ENCODE measurements around the gene MXD1.

The MXD1 gene

GRCh38 chr2:69977186-69977585 lies 62.3 kb downstream of the MXD1 start:
- DNase-seq (ENCODE audit: low read depth in 3 of 3) = no peak

GRCh38 chr2:69977906-69978482 lies 63.1 kb downstream of the MXD1 start:
- DNase-seq (ENCODE audit: low read depth in 3 of 3) = no peak

- no peak for DNase-seq (ENCODE audit: low read depth in 3 of 3)
Observed at GRCh38 chr2:69979902-69980807, 65.2 kb downstream of the MXD1 start.

- DNase-seq (ENCODE audit: low read depth in 3 of 3) = no peak
Observed at GRCh38 chr2:69983392-69983966, 68.6 kb downstream of the MXD1 start.

- no peak for DNase-seq (ENCODE audit: low read depth in 3 of 3)
Observed at GRCh38 chr2:69985216-69985615, 70.3 kb downstream of the MXD1 start.

- DNase-seq (ENCODE audit: low read depth in 3 of 3) = no peak
Observed at GRCh38 chr2:69985688-69986087, 70.8 kb downstream of the MXD1 start.

- no peak for DNase-seq (ENCODE audit: low read depth in 3 of 3)
Observed at GRCh38 chr2:69986691-69987090, 71.8 kb downstream of the MXD1 start.

GRCh38 chr2:69988086-69988635 lies 73.3 kb downstream of the MXD1 start:
- no peak for DNase-seq (ENCODE audit: low read depth in 3 of 3)

GRCh38 chr2:69989009-69989408 lies 74.1 kb downstream of the MXD1 start:
- no peak for DNase-seq (ENCODE audit: low read depth in 3 of 3)

GRCh38 chr2:69989441-69990105 lies 74.7 kb downstream of the MXD1 start:
- no peak for DNase-seq (ENCODE audit: low read depth in 3 of 3)
